Ammon's horn (tissue), 1 donor: ENCODE data around the gene FOXD1.
"Not testable (repeated sequence)": the region's sequence is repeated elsewhere in the genome, so short reads cannot be mapped to it uniquely, and the experiment has no call there.

Experiments
- DNase-seq: peaks from one replicate; pipeline ENCODE4 v3.0.0-alpha.2; 2016; ENCODE audit warnings: low spot score

Gene FOXD1

GRCh38 chr5:73464016-73464745 is 15.6 kb upstream of the FOXD1 start:
- no peak for DNase-seq

- DNase-seq, result no peak
Measured at GRCh38 chr5:73460133-73460532, 11.6 kb upstream of the FOXD1 start.

- no peak for DNase-seq
Measured at GRCh38 chr5:73459366-73459765, 10.8 kb upstream of the FOXD1 start.

GRCh38 chr5:73456462-73456861 is 7.9 kb upstream of the FOXD1 start:
- DNase-seq, result not testable (repeated sequence)

GRCh38 chr5:73454379-73455036 is 5.9 kb upstream of the FOXD1 start:
- DNase-seq, result peak; percentile 37

GRCh38 chr5:73452215-73452614 is 3.6 kb upstream of the FOXD1 start:
- DNase-seq, result no peak

- DNase-seq, result peak; percentile 18
Measured at GRCh38 chr5:73451224-73452130, 2.9 kb upstream of the FOXD1 start.

GRCh38 chr5:73450672-73451223 is 2.2 kb upstream of the FOXD1 start:
- no peak for DNase-seq

GRCh38 chr5:73450137-73450536 is 1.6 kb upstream of the FOXD1 start:
- no peak for DNase-seq

GRCh38 chr5:73447530-73448462 is 781 bp downstream of the FOXD1 start:
- DNase-seq, result no peak

GRCh38 chr5:73446631-73447529 is 1.7 kb downstream of the FOXD1 start:
- DNase-seq, result no peak

GRCh38 chr5:73445665-73446630 is 2.6 kb downstream of the FOXD1 start:
- no peak for DNase-seq

- DNase-seq, result no peak
Measured at GRCh38 chr5:73444499-73445438, 3.8 kb downstream of the FOXD1 start.

- no peak for DNase-seq
Measured at GRCh38 chr5:73443829-73444498, 4.6 kb downstream of the FOXD1 start.

- DNase-seq, result no peak
Measured at GRCh38 chr5:73442996-73443627, 5.5 kb downstream of the FOXD1 start.

- DNase-seq, result no peak
Measured at GRCh38 chr5:73442231-73442811, 6.3 kb downstream of the FOXD1 start.
